SKM-1 (cell line): ENCODE measurements around the gene FBXO15.

ENCODE experiments used
- DNase-seq: peaks from one replicate; lab custom pipeline; 2025; ENCODE audit not compliant: unreplicated experiment; lab: John Stamatoyannopoulos, UW

FBXO15 gene

DNA sequence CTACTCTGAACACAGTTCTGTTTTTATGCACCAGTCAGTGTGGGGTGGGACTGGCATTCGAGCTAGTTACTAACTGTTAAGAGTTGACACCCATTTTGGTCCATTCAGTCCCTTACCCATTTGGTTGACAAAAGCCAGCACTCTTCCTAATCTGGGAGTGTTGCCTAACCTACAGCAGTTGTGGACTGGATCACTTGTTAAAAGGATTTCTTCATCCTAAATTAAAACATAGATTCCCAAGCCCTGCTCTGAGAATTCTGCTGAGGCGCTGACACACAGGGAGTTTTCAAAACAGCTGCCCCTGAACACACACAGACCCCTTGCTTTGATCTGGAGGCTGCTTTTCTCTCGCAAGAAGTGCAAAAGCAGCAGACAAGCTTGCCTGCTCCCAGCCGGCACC is 7.1 kb upstream of the FBXO15 start:
- no peak for DNase-seq

DNA sequence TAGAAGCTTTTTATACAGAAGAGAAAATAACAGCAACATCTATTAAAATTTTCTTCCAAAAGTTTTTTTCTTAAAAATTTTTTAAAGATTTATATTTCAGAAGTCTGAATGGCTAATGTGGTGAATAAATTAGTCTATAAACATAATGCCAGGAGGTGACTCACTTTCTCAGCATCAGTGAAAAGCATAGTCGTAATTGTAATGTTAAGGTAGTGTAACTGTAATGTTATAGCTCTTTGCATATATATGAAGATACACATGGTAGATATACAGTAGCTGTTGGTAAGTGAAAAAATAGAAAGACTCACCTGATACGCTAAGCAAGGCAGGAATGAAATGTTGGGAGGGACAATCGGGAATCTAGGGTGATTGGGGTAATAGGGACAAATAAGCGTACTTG is 6.2 kb upstream of the FBXO15 start:
- no peak for DNase-seq

DNA sequence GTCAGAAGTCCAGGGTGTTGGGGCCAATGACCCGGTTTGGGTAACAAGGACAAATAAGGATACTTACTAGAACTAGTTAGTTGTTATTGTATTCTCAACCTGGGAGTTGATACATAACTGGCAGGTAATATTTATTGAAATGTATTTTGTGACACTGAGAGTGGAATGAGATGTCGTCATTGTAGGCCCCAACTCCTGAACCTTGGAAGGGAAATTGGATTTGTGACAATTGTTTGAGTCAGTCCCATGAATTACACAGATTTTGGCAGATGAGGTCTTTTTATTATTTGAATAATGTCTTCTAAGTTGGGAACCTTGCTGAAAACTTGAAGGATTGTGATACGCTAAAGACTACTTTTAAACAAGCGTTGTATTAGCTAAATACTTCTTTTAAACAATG is 5.7 kb upstream of the FBXO15 start:
- no peak for DNase-seq

DNA sequence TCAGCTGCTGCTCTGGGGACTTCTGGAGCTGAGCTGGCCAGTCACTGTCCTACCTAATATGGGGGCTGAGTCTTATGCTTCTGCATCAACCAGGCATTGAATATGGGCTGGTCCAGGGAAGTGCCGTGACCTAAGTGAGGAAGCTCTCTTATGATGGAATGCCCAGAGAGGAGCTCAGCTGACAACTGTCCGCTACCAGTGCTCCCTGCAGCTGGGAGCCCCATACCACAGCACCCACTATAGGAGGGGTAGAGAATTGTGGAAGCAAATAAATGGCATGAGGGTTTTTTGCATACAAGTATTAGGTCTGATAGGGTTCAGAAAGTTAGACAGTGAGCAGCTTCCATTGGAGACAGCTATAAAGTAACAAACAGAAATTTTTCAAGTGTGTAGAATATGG is 5.2 kb upstream of the FBXO15 start:
- DNase-seq, result no peak

DNA sequence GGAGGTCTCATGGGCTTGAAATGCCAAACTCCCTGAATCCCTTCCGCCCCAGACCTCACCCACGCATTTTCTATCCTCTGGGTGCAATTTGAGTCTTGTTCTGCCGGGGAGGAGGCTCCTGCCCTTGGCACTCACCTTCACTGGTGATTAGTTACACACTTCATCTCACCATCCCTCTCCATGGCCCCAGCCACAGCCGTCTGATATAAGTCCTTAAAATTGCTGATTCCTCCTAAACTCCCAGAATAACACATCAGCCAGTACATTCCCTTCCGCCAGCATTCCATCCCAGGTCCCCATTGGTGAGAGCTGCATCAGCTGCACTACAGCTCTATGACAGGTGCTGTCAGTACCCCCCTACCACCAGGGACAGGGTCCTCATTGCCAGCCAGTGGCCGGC is 4.6 kb upstream of the FBXO15 start:
- no peak for DNase-seq

DNA sequence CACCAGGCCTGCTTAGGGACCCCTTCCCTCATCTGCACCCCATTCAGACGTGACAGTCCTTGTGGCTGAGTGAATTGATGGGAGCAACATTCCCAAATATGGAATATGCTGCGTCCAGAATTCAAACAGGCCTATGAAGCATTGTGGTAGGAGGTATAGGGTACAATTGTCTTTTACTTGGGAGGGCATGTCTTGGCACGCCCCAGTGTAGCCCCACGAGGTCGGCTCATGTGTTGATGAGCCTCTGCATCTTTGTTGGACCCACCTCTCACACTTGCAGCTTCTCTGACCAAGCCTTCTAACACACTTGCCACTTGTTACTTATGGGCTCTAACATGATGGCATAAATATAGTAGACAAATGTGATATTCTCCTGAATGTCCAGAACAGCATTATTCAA is 2.2 kb upstream of the FBXO15 start:
- DNase-seq, result no peak

DNA sequence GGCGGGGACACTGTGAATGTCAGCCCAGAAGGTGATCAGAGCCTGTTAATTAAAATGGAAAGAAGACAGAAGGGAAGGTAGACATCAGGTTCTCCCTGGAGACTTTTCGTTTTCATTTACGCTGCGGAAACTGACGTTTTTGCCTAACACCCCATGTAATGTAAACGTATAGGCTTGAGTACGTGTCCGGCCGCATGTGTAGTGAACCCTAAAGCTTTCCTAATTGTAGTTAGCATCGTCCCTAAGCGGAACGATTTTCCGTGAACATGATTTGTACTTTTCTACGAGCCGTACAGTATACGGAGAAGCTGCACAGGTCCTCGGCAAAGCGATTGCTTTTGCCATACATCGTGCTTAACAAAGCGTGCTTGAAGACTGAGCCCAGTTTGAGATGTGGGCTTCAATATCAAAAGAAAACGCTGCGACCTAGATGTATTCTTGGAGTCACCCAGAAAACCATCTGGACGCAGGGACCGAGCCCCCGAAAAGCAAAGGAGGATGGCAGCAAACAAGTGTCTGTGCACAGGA is 973 bp upstream of the FBXO15 start:
- no peak for DNase-seq

DNA sequence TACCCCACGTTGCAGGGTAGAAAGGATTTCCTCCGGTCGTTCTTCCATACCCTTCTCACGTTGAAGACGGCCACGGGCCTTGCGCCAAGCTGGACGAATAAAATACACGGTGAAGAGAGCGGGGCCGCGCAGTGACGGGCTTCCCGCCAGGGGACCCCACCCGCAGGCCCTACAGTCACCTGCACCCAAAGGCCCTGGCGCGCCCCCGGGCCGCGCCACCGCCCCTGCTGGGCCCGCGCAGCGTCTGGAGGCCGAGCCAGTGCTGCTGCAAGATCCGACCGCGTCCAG is 199 bp downstream of the FBXO15 start:
- no peak for DNase-seq

DNA sequence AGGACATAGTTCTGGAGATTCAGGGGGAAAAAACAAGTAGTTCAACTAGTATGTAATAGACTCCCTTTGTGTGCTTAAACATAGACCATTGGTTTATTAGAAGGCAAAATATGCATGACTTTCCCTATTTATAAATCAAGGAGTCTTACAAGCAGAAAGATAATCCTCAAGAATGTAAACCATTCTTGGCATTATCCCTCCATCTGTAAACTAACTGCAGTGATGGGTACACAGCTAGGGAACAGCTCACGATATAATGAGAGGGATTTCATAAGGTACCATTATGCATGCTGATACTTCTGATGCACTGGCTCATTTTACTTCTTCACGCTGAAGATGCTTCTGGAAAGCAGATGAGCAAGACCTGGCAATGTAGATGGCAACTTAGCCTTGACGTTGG is 878 bp downstream of the FBXO15 start:
- no peak for DNase-seq

DNA sequence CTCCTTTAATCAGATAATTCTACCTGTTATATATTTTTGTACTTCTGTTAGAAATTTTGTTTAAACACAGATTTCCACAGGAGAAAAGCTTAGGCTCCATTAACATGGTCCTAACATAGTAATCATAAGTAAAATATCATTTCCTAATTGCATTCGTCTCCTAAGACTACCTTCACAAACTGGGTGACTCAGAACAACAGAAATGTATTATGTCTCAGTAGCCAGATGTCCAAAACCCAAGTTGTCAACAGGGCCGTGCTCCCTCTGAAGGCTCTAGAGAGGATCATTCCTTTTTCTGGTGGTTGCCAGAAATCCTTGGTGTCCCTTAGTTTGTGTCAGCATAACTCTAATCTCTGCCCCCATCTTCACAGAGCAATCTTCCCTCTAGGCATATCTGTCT is 5.4 kb downstream of the FBXO15 start:
- DNase-seq, result no peak

DNA sequence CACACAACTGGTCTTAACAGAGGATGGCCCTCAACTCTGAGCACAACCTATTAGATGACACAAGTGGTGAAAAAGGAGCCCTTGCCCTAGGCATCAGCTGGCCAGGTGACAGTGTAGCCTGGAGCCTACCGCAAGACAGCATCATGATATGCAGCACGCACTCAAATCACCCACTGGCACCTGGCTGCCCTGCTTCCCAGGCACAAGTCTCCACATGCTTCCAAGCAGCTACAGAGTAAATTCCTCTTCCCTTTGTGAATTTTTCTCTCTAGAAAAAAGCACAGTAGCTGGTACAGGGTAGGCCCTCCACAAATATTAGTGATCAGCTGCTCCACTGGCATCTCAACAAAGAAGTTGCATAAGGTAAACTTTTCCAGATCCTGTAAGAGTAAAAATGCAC is 6.0 kb downstream of the FBXO15 start:
- no peak for DNase-seq

DNA sequence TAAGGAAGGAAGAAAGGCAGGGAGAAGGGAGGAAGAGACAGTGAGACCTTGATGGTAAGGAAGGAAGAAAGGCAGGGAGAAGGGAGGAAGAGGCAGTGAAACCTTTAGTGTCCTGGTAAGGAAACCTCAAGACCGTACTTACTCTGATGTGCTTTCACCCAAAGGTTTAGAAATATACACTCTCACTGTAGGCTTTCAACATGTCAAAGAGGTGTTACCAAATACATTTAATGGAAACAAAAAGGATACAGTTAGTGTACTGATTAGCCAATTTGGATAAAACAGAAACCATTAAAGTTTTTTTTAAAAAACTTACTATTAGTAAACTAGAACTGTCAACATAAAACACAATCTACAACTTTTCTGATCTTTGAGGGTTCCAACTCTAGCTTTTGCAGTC is 7.1 kb downstream of the FBXO15 start:
- DNase-seq, result no peak

DNA sequence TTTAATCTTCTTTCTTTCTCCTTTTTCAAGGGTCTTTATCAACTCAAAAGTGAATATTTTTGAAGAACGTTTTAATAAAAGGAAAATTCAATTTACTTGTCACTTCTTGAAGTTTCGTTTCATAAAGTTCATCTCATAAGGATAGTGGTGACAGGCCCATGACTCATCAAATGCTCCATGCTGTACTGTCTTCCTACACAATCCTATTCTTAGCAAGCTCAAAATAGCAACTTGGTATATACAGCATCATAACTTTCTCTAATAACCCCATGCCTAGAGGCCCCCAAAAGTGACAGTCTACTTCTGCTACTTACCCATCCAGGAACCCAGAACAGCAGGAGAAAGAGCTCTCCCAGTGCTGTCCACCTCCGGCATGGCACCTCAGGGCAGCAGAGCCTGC is 7.7 kb downstream of the FBXO15 start:
- DNase-seq, result no peak

DNA sequence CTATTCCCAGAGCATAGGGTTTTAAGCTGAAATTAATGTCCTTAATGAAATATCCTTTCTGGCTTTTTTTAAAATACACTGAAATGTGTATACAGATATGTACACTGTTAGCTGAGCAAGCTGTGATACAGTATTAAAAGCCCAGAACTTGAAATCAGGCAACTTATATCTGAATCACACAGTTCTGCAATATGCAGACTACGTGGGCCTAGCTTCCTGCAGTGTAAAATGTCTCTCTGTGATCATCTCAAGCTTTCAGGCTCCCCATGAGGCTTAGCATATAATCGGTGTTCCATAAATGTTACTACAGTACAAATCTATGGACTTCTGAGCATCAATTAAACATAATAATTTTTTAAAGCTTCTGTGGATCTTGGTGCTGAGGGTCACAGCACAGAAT is 8.2 kb downstream of the FBXO15 start:
- no peak for DNase-seq

DNA sequence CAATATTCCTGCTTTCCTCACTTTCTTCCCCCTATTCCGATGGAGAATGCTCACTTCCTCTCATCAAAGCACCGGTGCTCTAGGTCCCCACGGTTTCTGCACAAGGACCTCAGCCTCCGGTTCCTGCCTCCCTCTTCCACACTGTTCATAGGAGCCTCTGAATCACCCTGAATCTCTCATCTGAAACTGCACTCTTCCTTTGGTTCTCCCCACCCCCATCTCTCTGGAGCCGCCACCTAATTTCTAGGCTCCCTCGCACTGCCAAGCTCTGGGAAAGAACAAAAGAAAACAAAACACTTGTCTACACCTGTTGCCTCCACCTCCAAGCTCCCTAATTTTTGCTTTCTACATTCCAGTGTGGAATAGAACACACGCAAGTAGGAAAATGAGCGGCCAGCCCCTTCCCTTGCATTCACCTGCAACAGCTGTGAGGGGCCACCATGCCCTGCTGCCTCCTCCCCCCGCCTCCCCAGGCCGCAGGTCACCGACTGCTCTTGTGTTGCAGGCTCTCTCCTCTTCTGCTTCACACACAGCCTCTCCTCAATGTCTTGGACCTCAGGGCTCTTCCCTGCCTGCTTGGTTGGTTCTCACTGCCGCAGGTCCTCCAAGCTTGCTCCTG is 9.6 kb downstream of the FBXO15 start:
- DNase-seq, result no peak

DNA sequence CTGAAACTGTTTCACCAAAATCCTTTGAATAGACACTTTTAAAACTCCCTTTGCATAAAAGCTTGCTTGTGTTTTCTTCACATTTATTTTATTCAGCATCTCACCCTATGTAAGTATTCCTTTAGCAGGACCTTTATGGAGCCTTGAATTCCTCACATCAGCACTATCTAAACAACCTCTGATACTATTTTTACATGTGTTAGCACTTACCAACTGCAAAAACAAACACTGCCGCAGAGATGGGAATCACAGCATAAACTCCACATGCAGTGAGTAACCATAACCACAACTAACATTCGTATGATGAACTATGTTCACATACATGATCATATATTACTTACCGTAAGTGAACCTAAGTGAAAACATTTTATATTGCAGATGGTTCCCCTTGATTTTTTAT is 15.4 kb downstream of the FBXO15 start:
- no peak for DNase-seq

DNA sequence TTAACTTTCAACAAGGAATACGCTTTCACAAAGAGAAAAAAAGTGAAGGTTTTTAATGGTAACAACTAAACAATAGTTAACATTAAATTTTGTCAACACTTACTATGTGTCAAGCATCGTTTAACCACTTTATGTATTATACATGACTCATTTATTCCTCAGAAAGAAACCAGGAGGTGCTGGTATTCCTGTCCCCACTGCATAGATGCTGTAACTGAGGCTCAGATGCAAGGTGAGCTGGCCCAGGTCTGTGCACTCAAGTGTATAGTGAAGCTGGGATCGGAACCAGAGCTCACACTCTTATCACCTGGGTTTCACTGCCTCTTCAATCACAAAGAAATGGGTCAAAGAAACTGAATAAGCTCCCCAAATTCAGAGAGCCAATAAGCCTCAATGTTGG is 16.5 kb downstream of the FBXO15 start:
- DNase-seq, result no peak

DNA sequence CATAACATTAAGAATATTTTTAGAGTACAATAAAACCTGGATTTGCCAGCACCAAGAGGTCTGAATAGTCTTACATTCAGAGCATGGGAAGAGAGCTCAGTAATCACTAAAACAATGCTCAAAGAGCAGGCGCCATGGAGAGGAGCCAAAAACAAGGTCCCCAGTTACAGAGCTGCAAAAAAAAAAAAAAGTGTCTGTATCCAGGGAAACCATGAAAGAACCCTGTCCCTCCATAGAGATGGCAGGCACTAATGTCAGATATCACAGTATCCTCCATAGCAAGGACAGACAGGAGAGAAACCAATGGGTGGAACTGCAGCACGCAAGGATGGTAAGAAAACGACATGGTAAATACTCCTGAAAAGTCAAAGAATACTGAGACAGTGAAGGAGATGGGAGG is 19.5 kb downstream of the FBXO15 start:
- no peak for DNase-seq

DNA sequence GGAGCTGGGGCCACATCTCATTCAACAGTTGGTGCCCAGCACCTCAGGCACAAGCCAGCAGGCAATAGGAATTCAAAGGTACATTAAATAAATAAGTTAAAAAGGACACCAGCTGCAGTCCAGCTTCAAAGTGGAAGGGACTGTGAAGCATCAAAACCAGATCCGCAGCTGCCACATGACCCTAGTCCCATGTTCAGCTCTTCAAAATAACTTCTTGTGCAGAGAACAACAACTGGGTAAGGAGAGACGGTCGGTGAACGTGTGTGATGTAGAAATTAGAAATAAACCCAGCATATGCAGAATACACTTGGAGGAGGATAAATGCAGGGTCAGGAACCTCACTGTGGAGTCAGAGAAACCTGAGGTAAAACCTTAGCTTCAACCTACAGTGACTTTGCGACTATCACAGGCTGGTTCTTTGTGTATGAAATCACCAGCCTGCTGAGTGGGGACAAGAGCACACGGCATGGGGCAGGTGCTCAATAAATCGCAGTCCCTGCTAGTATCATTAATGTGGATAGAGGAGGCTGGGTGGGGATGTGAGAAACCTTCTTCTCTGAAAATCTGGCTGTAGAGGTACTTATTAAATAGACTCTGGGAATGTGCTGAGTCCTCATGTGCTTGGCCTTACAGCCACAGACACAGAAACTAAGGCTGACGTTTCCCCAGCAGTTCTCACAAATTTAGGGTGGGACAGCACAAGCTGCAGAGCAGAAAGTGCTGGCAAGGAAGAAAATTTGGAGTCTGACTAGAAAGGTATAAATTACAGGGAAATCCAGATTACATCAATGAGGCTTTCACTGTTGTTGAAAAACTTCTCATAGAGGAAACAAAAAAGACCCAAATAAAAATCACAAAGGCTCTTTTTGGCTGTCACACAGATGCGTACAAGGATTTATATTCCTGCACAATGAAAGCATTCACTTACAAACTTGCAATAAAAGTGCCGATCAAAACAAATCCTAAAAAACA is 20.7 kb downstream of the FBXO15 start:
- no peak for DNase-seq

DNA sequence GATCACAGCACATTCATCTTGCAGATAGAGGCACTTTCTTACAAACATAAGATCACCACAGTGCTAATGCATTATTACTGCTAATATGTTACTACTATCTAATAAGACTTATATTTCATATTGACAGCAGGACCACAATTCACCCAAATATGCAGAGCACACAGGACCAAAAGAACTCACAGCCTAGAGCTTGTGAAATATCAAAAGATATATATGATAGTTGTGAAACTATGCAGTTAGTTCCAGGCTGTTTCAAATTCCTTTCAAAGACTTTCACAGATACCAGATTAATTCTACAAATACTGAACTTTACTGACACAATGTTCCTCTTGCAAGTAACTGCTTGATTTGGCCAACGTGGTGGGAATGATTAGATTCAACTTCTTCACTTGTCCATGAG is 23.0 kb downstream of the FBXO15 start:
- DNase-seq, result no peak

DNA sequence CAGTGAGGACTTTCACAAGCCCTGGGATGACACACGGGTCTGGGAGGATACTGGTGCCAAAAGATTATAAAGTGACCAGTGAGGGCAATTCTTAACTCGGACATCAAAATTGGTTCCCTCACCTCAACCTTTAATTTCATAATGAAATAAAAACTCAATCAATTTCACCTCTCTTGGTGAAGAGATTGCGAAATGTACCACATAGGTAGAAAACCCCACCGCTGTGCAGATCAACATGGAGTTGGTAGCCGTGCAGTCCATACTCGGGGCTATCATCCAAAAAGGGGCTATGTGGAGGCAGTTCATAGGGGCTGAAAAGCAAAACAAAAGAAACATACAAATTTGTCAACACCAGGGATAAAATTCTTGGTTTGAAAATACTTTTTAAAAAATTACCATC is 24.4 kb downstream of the FBXO15 start:
- DNase-seq, result no peak

DNA sequence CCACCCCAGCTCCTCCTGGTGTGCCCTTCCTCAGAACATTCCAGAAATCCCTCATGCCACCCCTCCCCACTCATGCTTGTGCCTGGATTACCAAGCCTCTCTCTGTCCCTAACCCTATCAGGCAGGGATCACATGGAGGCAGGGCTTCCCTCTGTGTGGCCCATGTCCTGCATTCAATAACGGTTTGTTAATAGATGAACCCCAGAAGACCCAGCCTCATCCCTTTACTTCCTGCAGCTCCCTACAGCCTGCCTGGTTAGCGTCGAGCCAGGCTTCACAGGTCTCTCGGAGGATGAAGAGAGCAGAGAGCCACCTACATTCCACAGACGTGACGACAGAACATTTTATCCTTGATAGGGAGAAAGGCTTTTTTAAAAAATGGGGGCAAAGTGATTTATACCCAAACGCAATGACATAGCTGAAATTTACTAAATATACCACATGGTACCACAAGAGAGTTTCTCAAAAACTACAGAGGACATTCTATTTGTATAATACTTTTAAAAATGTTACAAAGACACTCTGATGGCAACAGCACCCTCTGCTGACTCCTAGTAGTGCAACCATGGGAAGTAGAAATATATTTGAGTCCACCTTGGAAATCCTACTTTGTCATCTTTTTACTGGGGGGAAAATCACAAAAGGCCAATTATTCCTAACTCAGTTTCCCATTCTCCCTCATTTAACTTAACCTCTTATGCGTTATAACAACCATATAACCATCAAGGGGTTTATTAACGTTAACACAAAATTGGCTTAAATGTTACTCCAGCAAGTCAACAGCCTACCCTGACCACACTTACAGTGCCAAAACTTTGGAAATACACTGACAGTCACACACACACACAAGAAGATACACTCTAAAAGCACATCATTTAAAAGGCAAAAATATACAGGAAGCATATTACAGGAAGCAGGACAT is 30.7 kb downstream of the FBXO15 start:
- DNase-seq, result peak; percentile 40
